Choroid plexus epithelial cell (primary cell): ENCODE measurements around the gene PDZK1IP1.

Source experiments
- DNase-seq: peaks from one replicate; pipeline ENCODE4 v3.0.0-alpha.2; 2010; ENCODE audit warnings: low read depth
- H3K4me3 ChIP-seq: 2 replicates; pipeline ENCODE4 v1.5.1; 2011; ENCODE audit warnings: low read depth, mild to moderate bottlenecking, control low read depth, low read length, moderate library complexity
- TF ChIP-seq, protein P1 (sequence below): conservative IDR thresholded peaks from 2 replicates; pipeline ENCODE4 v1.5.1; 2011; ENCODE audit warnings: low read depth, mild to moderate bottlenecking, control low read depth, inconsistent platforms, low read length, moderate library complexity

PDZK1IP1 gene

DNA sequence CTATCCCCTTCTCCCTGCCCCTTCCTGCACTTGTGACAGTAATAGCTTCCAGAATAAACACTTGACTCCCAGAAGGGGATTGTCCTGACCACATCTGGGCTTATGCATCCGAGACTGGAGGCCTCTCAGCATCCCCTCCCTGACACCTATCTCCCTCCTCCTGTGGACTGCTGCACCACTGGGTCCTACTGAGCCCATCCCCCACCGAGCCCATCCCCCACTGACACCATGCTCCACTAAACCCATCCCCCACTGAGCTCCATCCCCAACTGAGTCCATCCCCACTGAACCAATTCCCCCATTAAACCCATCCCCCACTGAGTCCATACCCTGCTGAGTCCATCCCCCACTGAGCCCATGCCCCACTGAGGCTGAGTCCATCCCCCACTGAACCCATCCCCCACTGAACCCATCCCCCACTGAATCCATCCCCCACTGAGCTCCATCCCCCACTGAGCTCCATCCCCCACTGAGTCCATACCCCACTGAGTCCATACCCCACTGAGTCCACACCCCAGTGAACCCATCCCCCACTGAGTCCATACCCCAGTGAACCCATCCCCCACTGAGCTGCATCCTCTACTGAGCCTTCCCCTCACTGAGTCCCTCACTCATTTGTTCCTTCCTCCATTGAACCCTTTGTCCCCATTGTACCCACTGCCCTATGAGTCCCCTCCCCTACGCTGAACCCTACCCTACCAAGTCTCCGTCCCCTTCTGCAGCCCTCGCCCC is 5.6 kb downstream of the PDZK1IP1 start:
- no peak for DNase-seq
- H3K4me3 ChIP-seq, result no peak overlapping the region
- TF ChIP-seq, protein P1, sequence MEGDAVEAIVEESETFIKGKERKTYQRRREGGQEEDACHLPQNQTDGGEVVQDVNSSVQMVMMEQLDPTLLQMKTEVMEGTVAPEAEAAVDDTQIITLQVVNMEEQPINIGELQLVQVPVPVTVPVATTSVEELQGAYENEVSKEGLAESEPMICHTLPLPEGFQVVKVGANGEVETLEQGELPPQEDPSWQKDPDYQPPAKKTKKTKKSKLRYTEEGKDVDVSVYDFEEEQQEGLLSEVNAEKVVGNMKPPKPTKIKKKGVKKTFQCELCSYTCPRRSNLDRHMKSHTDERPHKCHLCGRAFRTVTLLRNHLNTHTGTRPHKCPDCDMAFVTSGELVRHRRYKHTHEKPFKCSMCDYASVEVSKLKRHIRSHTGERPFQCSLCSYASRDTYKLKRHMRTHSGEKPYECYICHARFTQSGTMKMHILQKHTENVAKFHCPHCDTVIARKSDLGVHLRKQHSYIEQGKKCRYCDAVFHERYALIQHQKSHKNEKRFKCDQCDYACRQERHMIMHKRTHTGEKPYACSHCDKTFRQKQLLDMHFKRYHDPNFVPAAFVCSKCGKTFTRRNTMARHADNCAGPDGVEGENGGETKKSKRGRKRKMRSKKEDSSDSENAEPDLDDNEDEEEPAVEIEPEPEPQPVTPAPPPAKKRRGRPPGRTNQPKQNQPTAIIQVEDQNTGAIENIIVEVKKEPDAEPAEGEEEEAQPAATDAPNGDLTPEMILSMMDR, result no peak

DNA sequence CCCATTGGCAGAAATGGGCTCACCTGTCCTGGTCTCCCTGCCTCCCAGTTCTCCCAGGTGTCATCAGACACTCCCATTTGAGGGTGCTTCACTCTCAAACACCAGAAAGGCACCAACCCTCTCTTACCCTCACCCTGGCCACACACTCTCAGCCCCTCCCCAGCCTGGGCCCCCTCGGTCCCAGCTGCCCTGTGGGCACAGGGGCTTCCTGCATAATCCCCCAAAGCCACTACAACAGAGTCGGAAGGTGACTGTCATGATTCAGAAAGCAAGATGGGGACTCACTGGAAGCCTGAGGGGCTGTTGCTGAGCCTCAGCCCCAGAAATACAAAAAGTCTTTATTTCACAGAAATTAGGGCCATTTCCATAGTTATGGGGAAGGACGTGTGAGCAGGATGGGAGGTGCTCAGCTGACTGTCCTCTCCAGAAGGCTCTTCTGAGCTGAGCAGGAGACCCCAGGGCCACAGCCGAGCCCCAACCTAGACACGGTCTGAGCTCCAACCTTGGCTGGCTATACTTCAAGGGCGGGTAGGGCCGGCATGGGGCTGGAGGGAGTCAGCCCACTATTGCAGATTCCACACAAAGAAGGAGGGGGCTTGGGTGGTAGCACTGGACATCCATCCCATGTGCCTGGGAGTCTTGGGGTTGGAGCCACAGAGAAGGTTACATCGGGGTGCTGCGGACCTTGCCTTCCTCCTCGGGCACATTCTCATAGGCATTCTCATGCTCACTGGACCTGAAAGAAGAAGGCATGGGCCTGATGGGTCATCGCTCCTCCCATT is 6.3 kb downstream of the PDZK1IP1 start:
- no peak overlapping the region for H3K4me3 ChIP-seq
- TF ChIP-seq, protein P1, result no peak
- no peak for DNase-seq

DNA sequence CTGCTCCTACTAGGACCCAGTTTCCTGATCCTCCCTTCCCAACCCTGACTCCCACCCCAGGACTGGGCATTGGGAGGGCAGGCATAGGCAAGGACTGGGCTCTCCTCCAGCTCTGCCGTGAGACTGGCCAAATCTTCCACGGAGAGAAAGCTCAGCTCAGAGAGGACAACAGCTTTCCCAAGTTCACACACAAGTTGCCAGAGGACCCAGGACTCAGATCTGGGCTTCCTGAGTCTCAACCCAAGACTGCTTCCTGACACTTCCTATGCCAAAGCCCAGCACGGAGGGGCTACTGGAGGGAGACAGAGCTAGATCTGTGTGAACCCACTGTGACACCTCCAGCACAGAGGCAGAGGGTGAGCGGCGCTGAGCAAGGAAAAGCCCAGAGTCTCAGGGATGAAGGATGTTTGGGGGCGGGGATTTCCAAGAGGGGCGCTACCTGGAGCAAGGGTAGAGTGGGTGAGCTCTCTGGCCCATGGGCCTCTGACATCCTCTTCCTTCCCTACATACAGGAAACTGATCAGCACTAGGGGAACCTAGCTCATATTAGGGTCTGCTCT is 7.1 kb downstream of the PDZK1IP1 start:
- TF ChIP-seq, protein P1, result no peak
- no peak for DNase-seq
- no peak overlapping the region for H3K4me3 ChIP-seq

DNA sequence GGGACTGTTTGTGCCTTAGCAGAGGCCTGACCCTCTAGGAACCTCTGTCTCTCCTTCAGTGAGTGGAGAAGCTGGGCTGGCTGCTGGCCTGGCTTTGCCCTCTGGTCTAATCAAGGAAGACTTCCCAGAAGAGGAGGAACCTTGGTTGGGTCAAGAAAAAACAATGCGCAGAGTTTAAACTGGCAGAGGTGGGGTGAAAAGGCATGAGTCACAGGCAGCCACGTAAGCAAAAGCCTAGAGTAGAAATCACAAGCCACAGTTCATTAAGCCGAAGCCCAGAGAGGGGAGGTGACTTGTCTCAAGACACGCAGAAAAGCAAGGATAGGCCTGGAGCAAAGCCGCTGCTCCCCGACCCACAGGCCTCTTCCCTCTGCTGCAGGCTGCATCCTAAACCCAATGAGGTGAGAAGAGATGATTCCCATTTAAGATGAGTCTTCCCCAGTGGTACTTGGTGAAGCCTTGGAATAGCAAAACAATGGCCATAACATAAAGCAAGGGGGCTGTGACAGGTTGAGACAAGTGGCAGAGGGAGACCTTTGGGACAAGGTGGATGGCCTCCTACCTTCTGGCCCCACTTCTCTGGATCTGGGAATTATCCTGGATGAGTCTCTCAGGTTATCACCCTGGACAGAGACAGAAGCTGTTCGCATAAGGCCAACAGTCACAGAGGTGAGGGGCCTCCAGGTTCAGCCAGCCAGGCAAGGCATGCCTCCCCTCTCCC is 7.7 kb downstream of the PDZK1IP1 start:
- no peak overlapping the region for H3K4me3 ChIP-seq
- peak; percentile 42 for DNase-seq
- TF ChIP-seq, protein P1, result no peak

DNA sequence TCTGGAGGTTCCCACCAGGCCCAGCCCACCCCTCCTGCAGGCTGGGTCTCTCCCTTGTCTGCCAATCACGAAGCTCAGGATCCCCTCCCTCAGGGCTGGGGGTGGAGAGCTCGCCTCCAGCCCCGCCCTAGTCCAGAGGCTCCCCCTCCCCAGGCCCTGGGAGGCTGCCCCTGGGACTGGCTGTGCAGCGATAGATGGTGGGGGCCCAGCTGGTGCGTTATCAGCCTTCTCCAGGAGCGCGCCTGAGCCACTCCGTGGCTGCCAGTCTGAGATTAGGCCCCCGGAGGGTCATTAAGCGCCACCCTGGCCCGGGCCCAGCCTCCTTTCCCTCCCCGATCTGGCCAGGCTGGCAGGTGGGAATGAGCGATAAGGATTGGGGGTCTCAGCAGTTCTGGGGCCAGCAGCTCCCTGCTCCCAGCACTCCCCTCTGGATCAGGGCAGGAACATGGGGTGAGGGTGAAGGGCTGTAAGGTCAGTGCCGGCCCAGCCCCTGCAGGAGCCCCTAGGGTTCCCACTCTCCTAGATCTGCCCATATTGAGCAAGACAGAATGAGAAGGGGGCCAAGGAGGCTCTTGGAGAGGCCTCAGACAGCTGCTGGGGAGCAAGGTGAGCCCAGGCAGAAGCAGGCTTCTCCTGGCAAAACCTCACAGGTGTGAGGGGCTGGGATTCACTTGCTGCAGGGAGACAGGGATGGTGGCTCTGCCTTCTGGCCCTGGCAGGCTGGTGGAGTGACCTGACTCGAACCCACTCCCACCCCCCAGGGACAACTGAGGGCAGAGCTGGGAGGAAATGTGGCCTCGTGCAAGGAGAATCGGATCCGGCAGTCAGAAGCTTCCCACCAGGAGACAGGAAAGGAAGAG is 8.5 kb downstream of the PDZK1IP1 start:
- TF ChIP-seq, protein P1, result no peak

DNA sequence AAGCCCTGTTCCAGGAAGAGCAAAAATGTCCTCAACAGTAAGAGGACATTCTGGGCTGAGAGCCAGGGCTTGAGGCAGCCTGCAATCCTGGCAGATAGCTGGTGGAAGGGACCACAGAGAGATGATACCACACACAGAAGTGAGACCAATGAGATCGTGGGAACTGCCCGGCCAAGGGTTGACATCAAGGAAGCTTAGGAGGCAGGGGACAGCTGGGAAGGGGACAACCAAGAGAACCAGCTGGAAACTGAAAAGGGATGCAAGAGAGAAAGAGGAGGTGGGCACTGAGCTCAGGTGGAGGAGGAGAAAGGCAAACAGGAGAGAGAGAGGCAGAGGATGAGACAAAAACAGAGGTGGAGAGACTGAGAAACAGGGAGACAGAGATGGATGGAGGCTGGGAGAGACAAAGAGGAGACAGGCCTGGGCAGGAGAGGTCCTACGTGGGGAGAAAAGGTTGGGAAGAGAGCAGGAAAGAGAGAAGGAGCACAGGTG is 9.2 kb downstream of the PDZK1IP1 start:
- H3K4me3 ChIP-seq, result no peak overlapping the region
- peak; percentile 43 for DNase-seq
- TF ChIP-seq, protein P1, result no peak

More for the DNA sequence above, 8.5 kb downstream of the PDZK1IP1 start:
- DNase-seq, result no peak
- no peak overlapping the region for H3K4me3 ChIP-seq
